Central memory CD8-positive, alpha-beta T cell (primary cell): Measurements from ENCODE around the gene SPG21.

Experiments used
- ATAC-seq: fragments of 150-1000 bp; cut with Tn5 transposase; replicated peaks from 2 replicates; pipeline ENCODE4 v1.10.0; 2022; ENCODE audit warnings: mild to moderate bottlenecking, moderate FRiP score, moderate number of reproducible peaks; ENCODE audit not compliant: poor library complexity, severe bottlenecking; ENCODE audit errors: extremely low read depth
- DNase-seq, 2 donors: peaks; one replicate each; pipeline ENCODE4 v3.0.0; 2021; ENCODE audit warnings: low spot score in 2 of 2
- H3K27ac Mint-ChIP-seq: one replicate; pipeline ENCODE4 v1.8.0; 2022; ENCODE audit warnings: low read depth, mild to moderate bottlenecking, moderate library complexity, mixed read lengths
- H3K27me3 Mint-ChIP-seq: one replicate; pipeline ENCODE4 v1.8.0; 2022; ENCODE audit warnings: mixed read lengths
- H3K36me3 Mint-ChIP-seq: one replicate; pipeline ENCODE4 v1.8.0; 2022; ENCODE audit warnings: mild to moderate bottlenecking, moderate library complexity, mixed read lengths; ENCODE audit not compliant: insufficient read depth
- H3K4me1 Mint-ChIP-seq: one replicate; pipeline ENCODE4 v1.8.0; 2022; ENCODE audit warnings: mixed read lengths
- H3K4me3 Mint-ChIP-seq: one replicate; pipeline ENCODE4 v1.8.0; 2022; ENCODE audit warnings: mild to moderate bottlenecking, moderate library complexity, mixed read lengths
- H3K9me3 Mint-ChIP-seq: one replicate; pipeline ENCODE4 v1.8.0; 2022; ENCODE audit warnings: mixed read lengths

SPG21 gene

GRCh38 chr15:64926661-64927060, 63.1 kb downstream of the SPG21 start:
- H3K9me3 Mint-ChIP-seq, result no peaks in the 10 kb centered on the region
- ATAC-seq (no peak), DNase-seq (no peak)
- H3K4me1 Mint-ChIP-seq, result no peaks in the 10 kb centered on the region
- no peak overlapping the region for H3K27ac Mint-ChIP-seq
- no peaks in the 10 kb centered on the region for H3K27me3 Mint-ChIP-seq
- H3K4me3 Mint-ChIP-seq, result no peak overlapping the region
- peaks cover 3% of the 10 kb centered on the region for H3K36me3 Mint-ChIP-seq

- no peak overlapping the region for H3K27ac Mint-ChIP-seq
- H3K27me3 Mint-ChIP-seq, result no peaks in the 10 kb centered on the region
- no peaks in the 10 kb centered on the region for H3K4me1 Mint-ChIP-seq
- H3K9me3 Mint-ChIP-seq, result no peaks in the 10 kb centered on the region
- ATAC-seq (no peak), DNase-seq (no peak)
- peaks cover 3% of the 10 kb centered on the region for H3K36me3 Mint-ChIP-seq
- H3K4me3 Mint-ChIP-seq, result no peak overlapping the region
These were observed 64.1 kb downstream of the SPG21 start for GRCh38 chr15:64925335-64926330.

GRCh38 chr15:64923546-64923945, 66.2 kb downstream of the SPG21 start:
- no peaks in the 10 kb centered on the region for H3K4me1 Mint-ChIP-seq
- H3K27ac Mint-ChIP-seq, result no peak overlapping the region
- no peaks in the 10 kb centered on the region for H3K9me3 Mint-ChIP-seq
- ATAC-seq, result no peak
- H3K27me3 Mint-ChIP-seq, result no peaks in the 10 kb centered on the region
- H3K4me3 Mint-ChIP-seq, result no peak overlapping the region
- no peak for DNase-seq
- no peaks in the 10 kb centered on the region for H3K36me3 Mint-ChIP-seq

DNA sequence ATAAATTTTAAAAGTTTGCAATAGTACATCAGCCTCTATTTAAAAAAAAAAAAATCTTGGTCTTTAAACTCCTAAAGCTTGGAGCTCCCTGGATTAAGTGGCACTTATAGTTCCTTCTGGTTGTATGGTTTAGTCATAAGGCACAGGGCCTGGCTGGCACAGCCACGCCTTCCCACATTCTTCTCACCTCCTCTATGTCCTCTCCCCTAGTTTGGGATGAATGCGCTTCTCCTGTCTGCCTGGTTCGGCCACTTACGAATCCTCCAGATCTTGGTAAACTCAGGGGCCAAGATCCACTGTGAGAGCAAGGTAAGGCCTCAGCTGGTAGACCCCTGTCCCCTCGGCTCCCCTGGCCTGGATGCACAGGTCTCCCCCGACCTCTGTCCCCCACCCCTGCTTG, 68.0 kb downstream of the SPG21 start:
- DNase-seq (no peak), ATAC-seq (no peak)
- no peak overlapping the region for H3K27ac Mint-ChIP-seq
- H3K4me1 Mint-ChIP-seq, result peaks cover 2% of the 10 kb centered on the region
- H3K27me3 Mint-ChIP-seq, result no peaks in the 10 kb centered on the region
- no peak overlapping the region for H3K4me3 Mint-ChIP-seq
- no peaks in the 10 kb centered on the region for H3K36me3 Mint-ChIP-seq
- no peaks in the 10 kb centered on the region for H3K9me3 Mint-ChIP-seq

DNA sequence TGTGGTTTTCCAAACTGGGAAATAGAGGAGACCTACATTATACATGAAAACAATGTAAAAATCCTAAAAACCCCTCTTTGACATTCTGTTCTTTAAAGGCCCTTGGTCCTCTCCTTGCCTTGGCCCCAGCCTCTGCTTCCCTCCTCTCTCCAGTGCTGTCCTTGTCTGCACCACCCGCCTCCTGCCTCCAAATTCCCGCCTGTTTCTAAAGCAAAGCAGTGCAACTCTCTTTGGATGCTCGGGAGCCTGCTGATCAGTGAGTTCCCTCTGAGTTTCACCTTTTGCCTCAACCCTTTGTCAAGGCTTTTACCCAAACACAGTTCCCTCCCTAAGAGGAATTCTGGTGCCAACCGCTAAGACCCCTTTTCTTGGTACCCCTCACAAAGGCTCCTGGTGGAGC, 70.0 kb downstream of the SPG21 start:
- Mint-ChIP-seq H3K9me3 (no peaks in the 10 kb centered on the region), H3K4me3 (no peak overlapping the region), H3K27ac (no peak overlapping the region), H3K27me3 (no peaks in the 10 kb centered on the region), H3K36me3 (peaks cover 1% of the 10 kb centered on the region), H3K4me1 (peaks cover 7% of the 10 kb centered on the region)
- ATAC-seq (no peak), DNase-seq (no peak)

- ATAC-seq, result no peak
- no peak overlapping the region for H3K27ac Mint-ChIP-seq
These were observed 72.5 kb downstream of the SPG21 start for GRCh38 chr15:64917211-64917610.

GRCh38 chr15:64916365-64916764, 73.3 kb downstream of the SPG21 start:
- DNase-seq, result no peak
- Mint-ChIP-seq H3K4me3 (no peak overlapping the region), H3K27ac (peak overlapping the region; percentile 32), H3K27me3 (no peaks in the 10 kb centered on the region), H3K4me1 (peaks cover 12% of the 10 kb centered on the region), H3K9me3 (no peaks in the 10 kb centered on the region), H3K36me3 (peaks cover 3% of the 10 kb centered on the region)
- ATAC-seq, result no peak

More at GRCh38 chr15:64917211-64917610, 72.5 kb downstream of the SPG21 start:
- H3K9me3 Mint-ChIP-seq, result no peaks in the 10 kb centered on the region
- peaks cover 10% of the 10 kb centered on the region for H3K4me1 Mint-ChIP-seq
- no peak overlapping the region for H3K4me3 Mint-ChIP-seq
- no peak for DNase-seq
- H3K36me3 Mint-ChIP-seq, result peaks cover 3% of the 10 kb centered on the region
- no peaks in the 10 kb centered on the region for H3K27me3 Mint-ChIP-seq

DNA sequence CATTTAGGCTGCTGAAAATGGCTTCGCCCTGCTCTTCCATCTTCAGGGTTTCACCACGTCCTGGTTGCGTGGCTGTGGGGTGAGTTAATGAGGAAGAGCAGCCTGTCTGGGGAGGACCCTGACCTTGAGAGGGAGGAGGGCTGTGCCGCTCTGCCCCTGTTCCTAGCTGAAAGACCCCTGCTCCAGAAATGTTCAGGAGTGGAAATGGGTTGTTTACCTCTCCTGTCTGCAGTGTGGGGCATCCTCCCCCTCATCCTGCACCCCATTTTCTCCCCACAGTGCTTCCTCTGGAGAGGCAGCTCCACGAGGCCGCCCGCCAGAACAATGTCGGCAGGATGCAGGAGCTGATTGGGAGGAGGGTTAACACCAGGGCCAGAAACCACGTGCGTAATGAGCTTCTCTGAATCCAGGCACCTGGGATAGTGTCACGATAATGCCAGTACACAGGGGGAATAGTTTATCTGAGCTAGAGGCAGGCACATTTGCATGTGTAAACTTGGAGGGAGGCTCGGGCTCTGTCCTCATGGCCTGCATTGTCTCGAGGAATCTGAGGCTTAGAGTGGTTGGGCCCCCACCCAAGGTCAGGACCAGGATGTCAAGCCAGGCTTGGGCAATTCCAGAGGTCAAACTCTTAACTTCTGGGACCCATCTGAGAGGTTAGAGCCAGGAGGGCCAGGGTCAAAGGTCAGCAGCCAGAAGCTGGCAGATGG, 74.0 kb downstream of the SPG21 start:
- Mint-ChIP-seq H3K27ac (peak overlapping the region; percentile 32), H3K9me3 (no peaks in the 10 kb centered on the region), H3K27me3 (no peaks in the 10 kb centered on the region), H3K4me3 (no peak overlapping the region), H3K4me1 (peaks cover 19% of the 10 kb centered on the region), H3K36me3 (peaks cover 3% of the 10 kb centered on the region)
- ATAC-seq (no peak), DNase-seq (no peak)
